Renal cortical epithelial cell (primary cell): Measurements from ENCODE around the gene PROX1. TPM values are rescaled to one million over a fixed set of nuclear protein-coding genes. Genes with fewer than 3 reads are reported as not detected.

Experiments used
- DNase-seq: peaks from one replicate; pipeline ENCODE4 v3.0.0-alpha.2; 2011; ENCODE audit warnings: low read depth
- total RNA-seq: library from RNA; depleted of rRNA; stranded (reverse); fragments of >200 nt; gene quantifications from 2 replicates; pipeline ENCODE4 v1.2.3, GENCODE V29; 2014

Gene PROX1, protein sequence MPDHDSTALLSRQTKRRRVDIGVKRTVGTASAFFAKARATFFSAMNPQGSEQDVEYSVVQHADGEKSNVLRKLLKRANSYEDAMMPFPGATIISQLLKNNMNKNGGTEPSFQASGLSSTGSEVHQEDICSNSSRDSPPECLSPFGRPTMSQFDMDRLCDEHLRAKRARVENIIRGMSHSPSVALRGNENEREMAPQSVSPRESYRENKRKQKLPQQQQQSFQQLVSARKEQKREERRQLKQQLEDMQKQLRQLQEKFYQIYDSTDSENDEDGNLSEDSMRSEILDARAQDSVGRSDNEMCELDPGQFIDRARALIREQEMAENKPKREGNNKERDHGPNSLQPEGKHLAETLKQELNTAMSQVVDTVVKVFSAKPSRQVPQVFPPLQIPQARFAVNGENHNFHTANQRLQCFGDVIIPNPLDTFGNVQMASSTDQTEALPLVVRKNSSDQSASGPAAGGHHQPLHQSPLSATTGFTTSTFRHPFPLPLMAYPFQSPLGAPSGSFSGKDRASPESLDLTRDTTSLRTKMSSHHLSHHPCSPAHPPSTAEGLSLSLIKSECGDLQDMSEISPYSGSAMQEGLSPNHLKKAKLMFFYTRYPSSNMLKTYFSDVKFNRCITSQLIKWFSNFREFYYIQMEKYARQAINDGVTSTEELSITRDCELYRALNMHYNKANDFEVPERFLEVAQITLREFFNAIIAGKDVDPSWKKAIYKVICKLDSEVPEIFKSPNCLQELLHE
- 0.17 and 0.80 TPM in 2 replicates for total RNA-seq

DNA sequence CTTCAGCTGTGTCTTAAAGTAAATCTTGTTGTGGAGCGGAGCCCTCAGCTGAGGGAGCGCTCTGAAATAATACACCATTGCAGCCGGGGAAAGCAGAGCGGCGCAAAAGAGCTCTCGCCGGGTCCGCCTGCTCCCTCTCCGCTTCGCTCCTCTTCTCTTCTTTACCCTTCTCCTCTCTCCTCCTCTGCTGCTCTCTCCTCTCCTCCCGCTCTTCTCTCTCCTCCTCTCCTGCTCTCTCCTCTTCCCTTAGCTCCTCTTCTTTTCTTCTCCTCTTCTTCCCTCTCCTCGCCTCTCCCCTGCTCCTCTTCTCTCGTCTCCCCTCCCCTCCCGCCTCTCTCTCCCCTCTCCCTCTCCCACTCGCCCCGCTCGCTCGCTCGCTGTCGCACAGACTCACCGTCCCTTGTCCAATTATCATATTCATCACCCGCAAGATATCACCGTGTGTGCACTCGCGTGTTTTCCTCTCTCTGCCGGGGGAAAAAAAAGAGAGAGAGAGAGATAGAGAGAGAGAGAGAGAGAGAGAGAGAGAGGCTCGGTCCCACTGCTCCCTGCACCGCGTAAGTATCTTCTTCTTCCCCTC lies at the start of gene PROX1:
Gene PROX1, plus strand, starts transcription at position 47 of the 580 bp plus-strand sequence. CDS start 8,563 bp downstream, outside the sequence.
- peak; percentile 84 for DNase-seq

DNA sequence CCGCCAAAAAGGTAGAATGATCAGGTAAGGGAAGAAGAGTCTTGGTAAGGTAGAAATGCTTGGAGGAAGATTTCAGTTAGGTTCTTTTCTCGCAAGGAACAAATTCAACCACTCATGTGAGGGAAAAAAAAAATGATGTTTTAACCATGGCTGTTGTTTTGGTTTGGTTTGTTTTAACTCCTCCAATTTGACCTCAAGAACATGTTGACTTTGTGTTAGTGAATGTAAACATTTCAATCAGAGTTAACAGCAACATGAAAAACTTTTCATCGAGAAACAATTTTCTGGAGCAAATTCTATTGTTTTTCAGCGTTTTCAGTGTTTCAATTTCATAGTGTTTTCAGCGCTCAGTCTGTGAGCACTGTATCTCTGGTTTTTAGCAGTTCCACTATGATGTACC lies 49.0 kb upstream of the PROX1 start:
- no peak for DNase-seq

DNA sequence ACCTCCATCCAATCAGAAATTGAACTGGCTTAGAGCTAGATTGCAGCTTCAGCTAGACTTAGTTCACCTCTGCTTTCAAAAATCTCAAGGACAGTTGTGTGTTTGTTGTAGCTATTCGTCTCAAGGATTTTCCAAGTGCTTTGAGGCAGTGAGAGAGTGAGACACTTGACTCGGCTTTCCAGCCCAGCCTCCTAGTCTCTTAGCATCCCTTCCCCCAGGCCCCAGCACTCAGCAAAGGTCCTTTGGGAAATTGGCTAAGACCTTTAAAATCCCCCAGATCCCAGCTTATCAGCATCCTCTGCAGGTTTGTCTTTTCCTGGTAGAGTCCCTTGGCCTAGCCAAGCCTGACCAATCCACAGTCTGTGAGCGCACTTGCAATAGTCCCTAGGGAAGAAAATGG lies 47.9 kb upstream of the PROX1 start:
- DNase-seq = no peak

DNA sequence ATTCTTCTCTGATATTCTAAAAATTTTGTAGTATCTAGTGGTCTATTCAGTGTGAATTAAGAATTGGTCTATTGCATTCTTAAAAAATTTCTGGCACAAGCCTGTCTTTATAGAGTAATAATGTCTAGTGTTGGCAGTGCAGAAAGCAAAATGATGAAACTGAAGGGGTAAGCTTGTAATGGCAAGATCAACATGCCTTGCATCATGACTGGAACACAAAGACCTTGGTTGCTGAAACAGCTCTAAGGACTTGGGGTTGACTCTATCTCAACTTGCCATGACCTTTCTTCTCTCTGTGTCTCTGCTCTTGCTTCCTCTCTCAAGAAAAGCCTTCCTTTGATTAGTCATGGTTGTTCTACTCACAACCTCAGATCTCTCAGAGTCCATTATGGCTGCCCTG lies 46.8 kb upstream of the PROX1 start:
- no peak for DNase-seq

DNA sequence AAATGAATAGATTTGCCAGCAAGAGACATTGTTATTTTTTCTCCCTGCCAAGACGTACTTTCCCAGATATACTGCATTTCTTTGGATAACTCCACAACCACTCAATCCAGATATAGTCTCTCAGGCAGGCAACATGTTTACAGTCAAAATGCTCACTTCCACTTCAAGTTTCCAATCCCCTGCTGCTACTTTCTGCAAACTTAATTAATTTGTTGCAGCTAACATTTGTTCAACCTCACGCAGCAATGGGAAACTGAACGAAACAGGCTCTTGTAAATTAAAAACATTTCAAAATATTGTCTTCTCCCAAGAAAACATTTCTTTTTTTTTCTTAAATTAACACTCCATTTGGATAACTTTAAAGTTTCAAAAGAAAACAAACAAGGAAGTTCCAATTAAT lies 45.7 kb upstream of the PROX1 start:
- DNase-seq = no peak

DNA sequence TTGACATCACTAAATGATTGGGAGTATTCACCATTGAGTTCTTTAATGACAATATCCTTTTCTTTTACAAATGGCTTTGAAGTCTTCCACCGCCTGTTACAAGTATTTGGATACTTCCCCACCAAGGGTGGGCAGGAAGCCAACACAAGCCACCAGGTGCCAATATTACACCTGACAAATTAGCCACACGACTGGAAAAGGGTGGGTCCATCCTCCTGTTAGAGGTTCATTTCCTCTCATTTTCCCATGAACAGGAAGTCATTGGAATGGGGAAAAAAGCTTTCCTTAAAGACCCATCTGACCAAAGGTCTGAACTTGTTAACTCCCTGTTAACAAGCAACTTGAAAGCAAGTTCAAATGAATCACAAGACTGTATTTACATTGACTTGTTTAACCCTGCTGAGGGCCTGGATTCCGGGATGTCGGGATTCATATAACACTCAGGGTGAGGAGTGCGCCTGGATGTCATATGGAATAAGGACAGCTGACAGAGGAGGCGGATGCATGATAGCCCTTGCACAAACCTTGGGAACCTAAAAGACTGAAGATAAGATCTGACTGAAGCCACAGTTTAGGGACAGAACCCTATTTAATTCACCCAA lies 40.5 kb upstream of the PROX1 start:
- DNase-seq = no peak

DNA sequence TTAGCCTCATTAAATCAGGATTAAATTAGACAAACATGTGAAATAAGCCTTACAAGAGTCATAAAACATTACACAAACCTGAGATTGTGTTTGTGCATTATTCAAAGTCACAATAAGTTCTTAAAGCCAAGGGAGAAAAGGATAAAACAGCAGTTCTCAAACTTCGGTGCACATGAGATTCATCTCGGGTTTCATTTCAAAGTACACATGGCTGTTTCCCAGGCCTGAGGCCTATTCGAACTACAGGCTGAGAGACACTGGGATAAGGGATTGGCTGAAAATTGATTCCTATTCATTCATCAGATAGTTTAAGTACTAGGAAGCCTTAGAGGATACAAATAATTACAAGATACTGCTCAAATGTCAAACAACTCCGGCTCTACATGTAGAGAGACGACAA lies 35.9 kb upstream of the PROX1 start:
- no peak for DNase-seq

DNA sequence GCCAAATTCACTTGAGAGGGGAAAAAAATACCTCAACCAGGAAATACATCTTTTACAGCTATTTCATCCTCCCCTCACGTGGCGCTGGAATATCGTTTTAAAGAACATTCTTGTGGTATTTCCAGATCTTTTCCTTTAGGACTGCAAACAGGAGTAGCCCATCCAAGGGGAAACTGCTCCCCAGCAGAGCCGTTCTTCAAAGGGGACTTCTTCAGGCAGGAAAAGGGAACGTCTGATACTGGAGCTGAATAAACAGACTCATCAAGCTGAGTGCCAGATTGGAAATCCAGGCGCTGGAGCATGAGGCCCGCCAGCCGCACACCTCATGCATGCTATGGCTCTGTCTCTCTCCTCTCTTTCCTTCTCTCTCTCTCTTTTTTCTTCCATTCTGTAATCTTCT lies 34.0 kb upstream of the PROX1 start:
- DNase-seq = no peak

DNA sequence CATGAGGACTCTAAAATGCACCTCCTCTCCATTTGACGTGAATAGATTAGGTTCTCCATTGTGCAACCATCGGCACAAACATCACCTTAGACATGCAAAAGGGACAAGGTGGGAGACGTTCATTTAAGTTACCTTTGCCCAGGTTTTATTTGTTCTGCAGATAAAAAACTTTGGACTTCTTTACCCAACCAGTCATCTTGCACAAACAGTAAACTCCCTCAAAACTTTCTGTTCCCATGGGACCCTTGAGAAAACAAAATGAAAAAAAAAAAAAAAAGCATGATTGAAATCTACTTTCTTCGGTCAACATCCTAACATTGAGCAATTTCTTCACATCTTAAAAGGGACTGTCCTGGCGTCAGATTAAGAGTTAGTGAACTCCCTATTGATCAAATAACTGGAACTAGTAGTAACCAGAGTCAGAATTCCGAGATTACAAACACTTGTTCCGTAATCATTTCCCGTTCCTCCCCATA lies 31.4 kb upstream of the PROX1 start:
- no peak for DNase-seq

DNA sequence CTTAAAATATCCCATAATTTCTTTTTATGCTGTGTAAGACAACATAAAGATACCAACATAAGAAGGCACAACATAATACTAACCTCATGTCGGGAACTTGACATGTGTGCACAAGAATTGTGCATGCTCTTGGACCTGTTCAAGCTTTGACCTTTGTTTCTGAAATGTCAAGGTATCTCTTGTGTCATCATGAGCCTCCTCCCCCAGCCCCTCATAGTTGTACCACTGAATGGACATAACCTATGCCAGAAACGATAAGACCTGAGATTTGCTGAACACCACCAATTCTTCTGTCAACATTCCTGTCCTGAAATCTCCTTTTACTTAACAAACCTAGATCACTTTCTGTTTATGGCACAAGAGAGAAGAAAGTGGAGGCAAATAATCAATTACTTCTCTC lies 29.4 kb upstream of the PROX1 start:
- no peak for DNase-seq

DNA sequence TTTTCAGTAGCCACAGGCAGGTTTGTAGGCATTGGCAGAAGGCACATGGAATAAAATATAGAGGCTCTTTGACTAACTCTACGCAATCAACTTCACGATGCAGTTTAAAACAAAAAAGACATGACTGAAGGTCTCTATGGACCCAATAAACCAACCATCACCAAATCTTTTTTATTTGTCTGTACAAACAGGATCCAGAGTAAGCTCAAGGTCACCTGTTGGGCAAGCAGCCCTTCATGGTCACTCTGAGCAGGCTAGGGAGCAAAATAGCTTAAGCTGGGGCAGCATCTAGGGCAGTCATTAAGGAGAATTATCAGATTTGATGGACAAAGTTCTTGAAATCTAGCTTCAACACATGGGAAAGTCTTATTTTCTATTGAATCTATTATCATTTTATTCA lies 26.8 kb upstream of the PROX1 start:
- no peak for DNase-seq

DNA sequence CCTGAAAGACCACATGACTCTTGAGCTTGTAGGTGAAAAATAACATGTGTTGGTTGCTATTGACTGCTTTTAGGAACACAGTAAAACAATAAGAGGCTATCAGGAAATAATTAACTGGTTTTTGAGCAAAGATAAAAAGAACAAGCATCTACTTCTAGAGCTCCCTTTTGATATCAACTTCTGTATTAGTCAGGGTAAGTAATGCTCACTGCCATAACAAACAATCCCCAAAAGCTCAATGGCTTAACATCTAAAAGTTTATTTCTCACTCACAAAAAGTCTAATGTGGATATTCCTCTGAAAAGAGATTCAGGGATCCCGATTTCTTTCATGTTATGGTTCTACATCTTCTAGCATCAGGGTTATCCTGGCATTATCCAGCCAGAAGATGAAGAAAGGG lies 25.3 kb upstream of the PROX1 start:
- no peak for DNase-seq

DNA sequence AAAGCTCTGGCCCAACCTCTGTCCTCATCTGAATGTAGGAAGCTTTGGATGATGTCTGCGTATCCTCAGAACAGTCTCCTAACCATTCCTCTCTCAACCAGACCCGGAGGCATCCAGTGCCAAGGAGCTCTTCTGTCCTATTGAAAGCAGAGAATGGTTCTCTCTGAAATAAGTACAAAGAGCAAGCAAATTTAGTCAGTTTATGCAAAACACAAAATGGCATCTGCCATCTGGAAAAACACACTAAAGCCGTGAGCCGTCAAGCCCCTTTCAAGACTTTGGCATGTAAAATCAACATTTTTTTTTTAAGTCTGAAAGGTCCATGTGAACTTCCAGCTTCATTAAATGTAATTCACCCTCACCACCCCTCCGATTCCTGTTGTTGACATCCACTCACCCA lies 21.7 kb upstream of the PROX1 start:
- DNase-seq = no peak

DNA sequence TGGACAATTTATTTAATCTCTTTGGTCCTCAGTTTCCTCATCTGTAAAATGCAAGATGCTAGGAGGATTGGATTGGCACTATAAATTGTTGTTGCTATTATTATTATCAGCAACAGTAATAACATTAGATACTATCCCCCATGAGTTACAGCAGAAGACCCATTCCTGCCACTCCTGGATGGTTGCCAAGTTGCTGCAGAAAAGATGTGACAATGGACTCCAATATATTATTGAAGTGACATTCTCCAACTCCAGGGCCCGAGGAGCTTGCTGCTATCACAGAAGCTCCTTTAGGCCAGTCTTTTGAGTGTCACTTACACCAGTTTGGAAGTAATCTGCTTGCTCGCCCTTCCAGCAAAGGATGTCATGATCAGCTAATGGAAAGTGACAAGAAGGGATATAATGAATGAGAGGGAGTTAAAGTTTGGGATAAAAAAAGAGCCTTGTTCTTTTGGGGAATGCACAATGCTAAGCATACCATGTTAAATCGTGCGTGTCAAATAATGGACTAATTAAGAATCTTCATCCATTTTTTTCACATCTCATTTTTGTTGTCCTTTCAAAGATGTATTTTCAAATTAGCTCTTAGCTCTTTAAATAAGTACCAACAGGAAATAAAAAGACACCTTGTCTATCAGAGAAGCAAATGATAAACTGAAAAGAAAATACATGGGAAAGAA lies 19.5 kb upstream of the PROX1 start:
- DNase-seq = no peak

DNA sequence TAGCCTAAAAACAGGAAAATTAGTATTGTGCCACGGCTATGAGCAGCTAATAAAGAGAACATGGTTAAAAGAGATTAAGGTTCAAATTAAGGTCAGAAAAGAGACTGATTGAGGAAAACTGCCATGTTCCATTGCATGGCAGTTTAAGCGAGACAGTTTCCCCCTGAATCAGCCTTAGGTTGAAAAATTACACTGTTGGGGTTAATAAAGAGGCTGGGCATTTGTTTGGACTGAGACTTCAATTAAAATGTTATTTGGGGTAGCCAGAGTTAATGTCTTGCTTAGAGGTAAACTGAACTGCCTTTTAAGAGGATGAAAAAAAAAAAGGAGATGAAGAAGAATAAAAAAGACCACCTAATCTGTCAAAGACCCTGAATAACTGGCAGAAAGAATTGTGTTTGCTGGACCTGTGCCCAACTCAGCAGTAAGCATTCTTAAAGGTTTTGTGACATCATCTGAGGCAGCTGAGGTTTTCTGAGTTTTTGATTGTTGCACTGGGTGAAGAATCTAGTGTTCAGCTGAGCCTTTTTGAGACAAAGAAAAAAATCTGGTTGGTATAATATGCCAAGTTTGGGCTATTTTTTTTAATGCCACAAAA lies 17.7 kb upstream of the PROX1 start:
- no peak for DNase-seq

DNA sequence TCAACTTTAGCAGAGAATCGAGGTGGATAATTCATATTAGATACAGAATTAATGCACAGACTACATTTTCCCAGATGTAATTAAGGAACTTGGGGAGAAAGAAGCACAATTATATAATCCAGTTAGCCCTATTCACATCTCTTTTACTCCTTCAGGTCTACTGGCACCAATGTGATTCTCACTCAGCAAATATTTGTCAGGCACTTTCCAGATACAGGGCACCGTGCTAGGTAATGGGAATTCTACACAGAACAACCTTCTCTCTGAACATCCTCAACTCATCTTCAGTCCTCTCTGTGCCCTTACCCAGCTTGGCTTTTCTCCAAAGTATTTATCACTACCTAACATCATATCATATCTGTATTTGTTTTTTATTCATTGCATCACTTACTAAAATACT lies 15.6 kb upstream of the PROX1 start:
- no peak for DNase-seq

DNA sequence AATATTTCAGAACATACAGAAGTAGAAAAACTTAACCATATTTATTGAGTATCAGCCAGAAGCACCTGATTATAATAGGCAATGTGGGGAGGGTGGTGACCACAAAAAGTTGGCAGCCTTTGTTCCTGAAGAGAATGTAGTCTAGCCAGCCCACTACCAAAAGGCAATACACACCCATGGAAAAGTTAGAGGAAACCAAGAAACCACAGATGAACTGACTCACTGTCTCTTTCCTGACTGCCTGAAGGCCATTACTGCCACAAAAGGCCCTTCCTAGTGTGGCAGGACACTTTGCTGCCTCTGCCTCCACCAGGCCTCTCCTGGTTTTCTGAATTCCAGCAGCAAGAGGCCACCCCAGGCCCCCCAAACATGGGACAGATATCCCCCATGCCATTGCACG lies 14.6 kb upstream of the PROX1 start:
- no peak for DNase-seq

DNA sequence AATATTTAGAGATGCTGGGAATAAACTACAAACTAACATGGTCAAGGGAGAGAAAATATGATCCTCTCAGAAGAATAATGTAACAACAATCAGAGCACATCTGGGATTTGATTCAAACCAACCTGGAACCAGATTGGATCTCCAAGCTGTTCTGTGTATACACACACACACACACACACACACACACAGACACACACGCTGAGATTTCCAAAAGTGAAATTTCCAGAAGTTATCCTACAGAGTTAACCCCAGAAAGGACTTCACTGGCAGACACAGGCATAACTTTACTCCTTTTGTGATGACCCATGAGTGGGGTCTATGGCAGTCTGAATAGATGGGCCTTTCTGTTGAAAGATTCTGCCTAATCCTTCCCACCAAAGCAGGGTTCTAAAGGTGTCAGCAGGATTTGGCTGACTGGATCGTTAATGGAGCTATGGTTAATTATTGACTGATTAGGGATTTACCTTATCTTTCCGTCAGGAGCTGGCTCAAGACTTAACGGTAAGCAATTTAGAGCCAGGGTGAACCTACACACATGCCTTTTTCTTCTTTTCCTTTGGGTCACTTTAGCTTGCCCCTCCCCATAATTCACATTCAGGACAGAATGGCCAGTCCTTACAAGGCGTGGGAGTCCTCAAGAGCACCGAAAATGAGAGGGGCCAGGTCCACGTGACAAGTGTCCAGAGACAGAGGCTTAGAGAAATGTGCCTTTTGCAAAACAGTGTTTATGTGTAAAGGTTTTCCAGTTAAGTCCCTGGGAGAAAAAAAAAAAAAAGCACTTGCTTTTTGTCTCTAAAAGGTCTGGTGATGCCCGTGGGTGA lies 10.9 kb upstream of the PROX1 start:
- peak; percentile 40 for DNase-seq

DNA sequence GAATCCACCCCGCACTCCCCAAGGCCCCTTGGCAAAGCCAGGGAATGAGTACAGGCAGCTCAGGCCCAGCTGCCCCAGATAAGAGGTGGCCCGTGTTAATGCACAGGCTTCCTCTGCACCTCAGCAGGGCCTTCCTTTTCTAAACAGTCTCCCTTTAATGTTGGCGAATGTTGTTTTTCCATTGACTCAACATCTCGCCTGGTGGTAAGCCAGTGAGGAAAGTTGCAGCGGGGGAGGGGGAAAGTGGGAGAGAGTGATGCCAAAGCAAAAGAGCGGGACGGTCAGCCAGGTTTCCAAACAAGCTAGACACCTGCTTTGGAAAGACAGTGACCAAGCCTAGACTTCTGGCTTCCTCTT lies 10.3 kb upstream of the PROX1 start:
- DNase-seq = no peak

DNA sequence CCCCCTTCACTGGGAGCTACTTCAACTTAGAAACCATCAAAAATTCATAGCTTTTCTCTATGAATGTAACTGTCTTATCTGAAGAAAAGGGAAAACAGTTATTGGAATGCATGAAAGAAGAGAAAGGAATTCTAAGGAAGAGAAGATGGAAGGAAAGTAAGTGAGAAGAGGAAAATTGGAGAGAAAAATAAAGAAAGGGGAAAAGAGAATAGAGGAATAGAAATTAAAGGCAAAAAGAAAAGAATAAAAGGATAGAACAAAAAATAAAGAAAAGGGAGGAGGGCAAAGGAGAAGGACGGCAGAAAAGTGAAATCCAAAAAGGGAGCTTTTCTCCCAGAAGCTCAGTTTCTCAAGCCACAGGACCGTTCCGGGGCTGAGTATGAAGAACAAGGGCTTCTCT lies 9.9 kb upstream of the PROX1 start:
- no peak for DNase-seq
